Heart left ventricle (tissue), 13 donors: ENCODE measurements around the gene AEBP1.

ENCODE experiments used
- CTCF ChIP-seq, 12 donors: fragments of 200-600 bp; sonication (generic) in 4 of 12; IDR thresholded peaks; one replicate each; pipeline versions ENCODE4 v1.5.0 to v1.8.0; 2018 to 2022; ENCODE audit warnings: antibody characterized with exemption in 12 of 12, mild to moderate bottlenecking in 5 of 12
- POLR2A ChIP-seq, 2 donors: fragments of 450-650 bp; IDR thresholded peaks; one replicate each; pipeline ENCODE4 v1.6.1; 2017; ENCODE audit warnings: antibody characterized with exemption in 2 of 2, mild to moderate bottlenecking in 2 of 2, moderate library complexity in 2 of 2
- donor health status: ischemic (EF 13 %, LVEDD 7.1; RV severe dilation, severe dysfunction).
- donor health status: DM: no; HTN: yes; CAD: no.
- donor health status: DM: no; HTN: no; CAD: no.
- donor health status: ischemic (EF 25% LVEDD 6.9; RV normal size, moderate dysfunction).
- donor health status: ischemic (EF 25% LVEDD 5.7; RV mildly dilated, moderate dysfunction).
- donor health status: ischemic (EF 35%, LVEDD 5.7; RV mildly dilated, moderate dysfunction).
- donor health status: nonischemic (EF 11% LVEDD 7.7; RV severe dilation, severe dysfunction).
- donor health status: DM: yes; HTN: yes; CAD: no.
- donor health status: PGD.
- donor health status: ischemic (EF 29% LVEDD 5.4; RV normal size, mild dysfunction).
- donor health status: nonischemic (EF 23%, LVEDD 6.1; RV moderate dilation, normal function).

- no peak for TF ChIP-seq CTCF (IDR thresholded peaks at IDR 0.05)
- no peak for TF ChIP-seq POLR2A (IDR thresholded peaks at IDR 0.05)
Observed at GRCh38 chr7:44142028-44142427, 37.9 kb downstream of the AEBP1 start.
